Activated naive CD8-positive, alpha-beta T cell treated with anti-CD3 and anti-CD28 coated beads, Interleukin-2, amount 10 ng/mL, durations not matched to agents 7 days and 5 days (primary cell): ENCODE measurements around the gene IQSEC2. TPM values are rescaled to one million over a fixed set of nuclear protein-coding genes. Genes with fewer than 3 reads are reported as not detected.

Experiments
- ATAC-seq: fragments of 150-1000 bp; cut with Tn5 transposase; one replicate; pipeline ENCODE4 v1.10.0; 2021; ENCODE audit warnings: low read depth, moderate library complexity
- POLR2A ChIA-PET: fragments of 350-600 bp; sonication (Branson Sonifier 250); formaldehyde crosslinking; loops from one replicate; lab custom pipeline; 2021; ENCODE audit warnings: antibody characterized with exemption; lab: Charles Lee
- DNase-seq: peaks from one replicate; pipeline ENCODE4 v3.0.0; 2021
- H3K27ac Mint-ChIP-seq: one replicate; pipeline ENCODE4 v1.8.0; 2022; ENCODE audit warnings: mild to moderate bottlenecking, mixed read lengths
- H3K27me3 Mint-ChIP-seq: one replicate; pipeline ENCODE4 v1.8.0; 2022; ENCODE audit warnings: mild to moderate bottlenecking, moderate library complexity, mixed read lengths
- H3K36me3 Mint-ChIP-seq: one replicate; pipeline ENCODE4 v1.8.0; 2021; ENCODE audit warnings: mild to moderate bottlenecking, mixed read lengths
- H3K4me1 Mint-ChIP-seq: one replicate; pipeline ENCODE4 v1.8.0; 2021; ENCODE audit warnings: mixed read lengths
- H3K4me3 Mint-ChIP-seq: one replicate; pipeline ENCODE4 v1.8.0; 2022; ENCODE audit warnings: mild to moderate bottlenecking, moderate library complexity, mixed read lengths
- H3K9me3 Mint-ChIP-seq: one replicate; pipeline ENCODE4 v1.8.0; 2021; ENCODE audit warnings: mixed read lengths
- total RNA-seq, 2 experiments: library from RNA; stranded (reverse); gene quantifications; one replicate each; pipeline ENCODE4 v1.2.3, GENCODE V29; 2021

The IQSEC2 gene
- total RNA-seq, 2 experiments from 2014 or later, result 0.82 to 0.83 TPM

- Mint-ChIP-seq H3K36me3 (no peaks in the 10 kb centered on the region), H3K4me3 (peak overlapping the region; percentile 77), H3K4me1 (peaks cover 21% of the 10 kb centered on the region), H3K27ac (peak overlapping the region; percentile 82), H3K9me3 (no peaks in the 10 kb centered on the region), H3K27me3 (no peaks in the 10 kb centered on the region)
- ATAC-seq, result peak; percentile 9
- POLR2A ChIA-PET, result interaction anchor here (1.0 to 1.9 kb wide), 5 partner anchors 25 to 1720 kb away, joined by 3 to 6 read pairs (median 4); partner anchors contain the start of genes KDM5C, RIBC1 and SMC1A
- peak; percentile 30 for DNase-seq
Measured at GRCh38 chrX:53288189-53288588, 6.8 kb upstream of the IQSEC2 start.

GRCh38 chrX:53287493-53288138, 6.2 kb upstream of the IQSEC2 start:
- Mint-ChIP-seq H3K27me3 (no peaks in the 10 kb centered on the region), H3K4me1 (peaks cover 21% of the 10 kb centered on the region), H3K9me3 (no peaks in the 10 kb centered on the region), H3K4me3 (peak overlapping the region; percentile 77), H3K27ac (peak overlapping the region; percentile 82), H3K36me3 (no peaks in the 10 kb centered on the region)
- DNase-seq (peak; percentile 39), ATAC-seq (peak; percentile 70)
- POLR2A ChIA-PET, result interaction anchor here (1.0 to 1.9 kb wide), 5 partner anchors 25 to 1721 kb away, joined by 3 to 6 read pairs (median 4); partner anchors contain the start of genes KDM5C, RIBC1 and SMC1A

GRCh38 chrX:53286171-53286570, 4.8 kb upstream of the IQSEC2 start:
- ATAC-seq (no peak), DNase-seq (no peak)
- POLR2A ChIA-PET, result interaction anchor here (1.9 kb wide), 1 partner anchor 23 kb away, joined by 6 read pairs; no protein-coding TSS in a partner anchor
- Mint-ChIP-seq H3K27ac (no peak overlapping the region), H3K4me3 (no peak overlapping the region), H3K9me3 (no peaks in the 10 kb centered on the region), H3K27me3 (no peaks in the 10 kb centered on the region), H3K36me3 (no peaks in the 10 kb centered on the region), H3K4me1 (peaks cover 20% of the 10 kb centered on the region)

GRCh38 chrX:53285591-53285990, 4.2 kb upstream of the IQSEC2 start:
- Mint-ChIP-seq H3K27ac (peak overlapping the region; percentile 45), H3K27me3 (no peaks in the 10 kb centered on the region), H3K4me1 (peaks cover 20% of the 10 kb centered on the region), H3K4me3 (no peak overlapping the region), H3K36me3 (no peaks in the 10 kb centered on the region), H3K9me3 (no peaks in the 10 kb centered on the region)
- ATAC-seq (no peak), DNase-seq (no peak)
- POLR2A ChIA-PET, result no interaction called here

GRCh38 chrX:53284684-53285447, 3.5 kb upstream of the IQSEC2 start:
- Mint-ChIP-seq H3K4me1 (peaks cover 23% of the 10 kb centered on the region), H3K4me3 (no peak overlapping the region), H3K9me3 (no peaks in the 10 kb centered on the region), H3K36me3 (no peaks in the 10 kb centered on the region), H3K27ac (peak overlapping the region; percentile 45), H3K27me3 (no peaks in the 10 kb centered on the region)
- POLR2A ChIA-PET, result interaction anchor here (0.6 to 0.9 kb wide), 2 partner anchors 60 to 1876 kb away, joined by 3 read pairs; partner anchors contain the start of gene KDM5C
- peak; percentile 53 for DNase-seq
- ATAC-seq, result peak; percentile 29

GRCh38 chrX:53283567-53283966, 2.2 kb upstream of the IQSEC2 start:
- ATAC-seq (no peak), DNase-seq (no peak)

GRCh38 chrX:53283099-53283498, 1.7 kb upstream of the IQSEC2 start:
- H3K9me3 Mint-ChIP-seq, result no peaks in the 10 kb centered on the region
- H3K36me3 Mint-ChIP-seq, result no peaks in the 10 kb centered on the region
- no peak overlapping the region for H3K27ac Mint-ChIP-seq
- POLR2A ChIA-PET, result interaction anchor here (1.9 kb wide), 1 partner anchor 20 kb away, joined by 4 read pairs; no protein-coding TSS in a partner anchor
- no peak overlapping the region for H3K4me3 Mint-ChIP-seq
- DNase-seq (no peak), ATAC-seq (no peak)
- no peaks in the 10 kb centered on the region for H3K27me3 Mint-ChIP-seq
- H3K4me1 Mint-ChIP-seq, result peaks cover 20% of the 10 kb centered on the region

More at GRCh38 chrX:53283567-53283966, 2.2 kb upstream of the IQSEC2 start:
- Mint-ChIP-seq H3K9me3 (no peaks in the 10 kb centered on the region), H3K4me1 (peaks cover 23% of the 10 kb centered on the region), H3K27me3 (no peaks in the 10 kb centered on the region), H3K27ac (no peak overlapping the region), H3K36me3 (no peaks in the 10 kb centered on the region), H3K4me3 (no peak overlapping the region)
- POLR2A ChIA-PET, result interaction anchor here (0.9 to 1.9 kb wide), 2 partner anchors 21 to 58 kb away, joined by 3 to 4 read pairs; partner anchors contain the start of gene KDM5C

GRCh38 chrX:53281963-53282695, 745 bp upstream of the IQSEC2 start:
- no peak for DNase-seq

GRCh38 chrX:53280331-53281320, 758 bp downstream of the IQSEC2 start:
- H3K4me3 Mint-ChIP-seq, result peak overlapping the region; percentile 66
- ATAC-seq (no peak), DNase-seq (no peak)
- no peaks in the 10 kb centered on the region for H3K9me3 Mint-ChIP-seq
- H3K27me3 Mint-ChIP-seq, result peaks cover 3% of the 10 kb centered on the region
- H3K4me1 Mint-ChIP-seq, result peaks cover 12% of the 10 kb centered on the region
- no peaks in the 10 kb centered on the region for H3K36me3 Mint-ChIP-seq
- POLR2A ChIA-PET, result no interaction called here
- peak overlapping the region; percentile 67 for H3K27ac Mint-ChIP-seq

More at GRCh38 chrX:53281963-53282695, 745 bp upstream of the IQSEC2 start:
- no peaks in the 10 kb centered on the region for H3K9me3 Mint-ChIP-seq
- no peaks in the 10 kb centered on the region for H3K36me3 Mint-ChIP-seq
- H3K4me3 Mint-ChIP-seq, result no peak overlapping the region
- H3K27ac Mint-ChIP-seq, result no peak overlapping the region
- ATAC-seq, result no peak
- H3K4me1 Mint-ChIP-seq, result peaks cover 13% of the 10 kb centered on the region
- POLR2A ChIA-PET, result interaction anchor here (0.7 to 1.9 kb wide), 2 partner anchors 19 to 933 kb away, joined by 4 read pairs; no protein-coding TSS in a partner anchor
- no peaks in the 10 kb centered on the region for H3K27me3 Mint-ChIP-seq

GRCh38 chrX:53279296-53280237, 1.8 kb downstream of the IQSEC2 start:
- no peak for DNase-seq
- POLR2A ChIA-PET, result no interaction called here
- H3K27ac Mint-ChIP-seq, result peak overlapping the region; percentile 67
- peak overlapping the region; percentile 66 for H3K4me3 Mint-ChIP-seq
- no peaks in the 10 kb centered on the region for H3K9me3 Mint-ChIP-seq
- no peaks in the 10 kb centered on the region for H3K36me3 Mint-ChIP-seq
- no peak for ATAC-seq
- peaks cover 3% of the 10 kb centered on the region for H3K27me3 Mint-ChIP-seq
- H3K4me1 Mint-ChIP-seq, result peaks cover 5% of the 10 kb centered on the region

GRCh38 chrX:53272808-53273337, 8.5 kb downstream of the IQSEC2 start:
- DNase-seq (no peak), ATAC-seq (no peak)
- POLR2A ChIA-PET, result no interaction called here
- Mint-ChIP-seq H3K36me3 (no peaks in the 10 kb centered on the region), H3K27me3 (peaks cover 3% of the 10 kb centered on the region), H3K27ac (no peak overlapping the region), H3K4me1 (no peaks in the 10 kb centered on the region), H3K9me3 (no peaks in the 10 kb centered on the region), H3K4me3 (no peak overlapping the region)
